ENCODE data around the gene ACOT9. TPM values are rescaled to one million over a fixed set of nuclear protein-coding genes. Genes with fewer than 3 reads are reported as not detected.

ACOT9 gene
- total RNA-seq, 1 experiment from 2014 or later = 72.3 TPM

DNA sequence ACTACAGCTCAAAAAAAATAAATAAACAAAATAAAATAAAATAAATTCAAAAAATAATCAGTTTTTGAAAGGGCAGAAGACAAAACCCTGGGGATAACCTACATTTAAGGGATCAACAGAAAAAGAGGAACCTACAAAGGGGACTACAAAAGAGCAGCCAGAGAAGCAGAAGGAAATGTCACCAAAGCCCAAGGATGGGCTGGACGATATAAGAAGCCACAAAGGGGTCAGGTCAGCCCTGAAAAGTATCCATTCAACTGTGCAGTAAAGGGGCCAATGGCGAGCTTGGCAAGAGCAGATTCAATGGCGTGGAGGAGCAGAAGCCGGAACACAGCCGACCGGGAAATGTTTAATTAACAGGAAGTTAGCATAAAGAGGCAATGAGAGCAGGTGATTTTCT is 16.9 kb downstream of the ACOT9 start:
- Histone ChIP-seq H2AK5ac (ENCODE audit: insufficient read length, low read length) (no peak overlapping the region), H3K56ac (ENCODE audit: insufficient read length, low read depth, low read length) (no peak overlapping the region), H3K14ac (ENCODE audit: insufficient read depth, low read length) (no peak overlapping the region), H3K9ac (ENCODE audit: extremely low read depth, insufficient read length, low read length) (no peak overlapping the region), H2BK5ac (ENCODE audit: insufficient read length, low read length) (no peak overlapping the region), H2AFZ (ENCODE audit: low read length) (no peak overlapping the region), H3K18ac (ENCODE audit: insufficient read length, low read depth, low read length) (no peak overlapping the region), H3K23ac (ENCODE audit: insufficient read length, low read depth, low read length) (no peak overlapping the region), H2BK15ac (ENCODE audit: low read depth, low read length) (no peak overlapping the region), H4K5ac (ENCODE audit: insufficient read length, low read depth, low read length) (no peak overlapping the region), H3K27me3 (ENCODE audit: insufficient read depth, low read length) (no peaks in the 10 kb centered on the region), H2BK120ac (ENCODE audit: low read depth, low read length, poor library complexity, severe bottlenecking) (no peak overlapping the region), H3K79me1 (ENCODE audit: insufficient read depth, low read depth, low read length, poor library complexity, severe bottlenecking) (no peaks in the 10 kb centered on the region), H2BK12ac (ENCODE audit: insufficient read length, low read depth, low read length) (no peak overlapping the region), H3K4me1 (ENCODE audit: insufficient read depth, low read length) (no peaks in the 10 kb centered on the region), H3T11ph (ENCODE audit: low read length) (no peak overlapping the region), H3K27ac (ENCODE audit: insufficient read length, low read depth, low read length) (no peak overlapping the region), H3K4me2 (ENCODE audit: insufficient read depth, insufficient read length, low read length) (no peak overlapping the region), H3K79me2 (ENCODE audit: insufficient read depth, low read length) (no peaks in the 10 kb centered on the region), H4K91ac (ENCODE audit: insufficient read length, low read depth, low read length) (no peak overlapping the region), H4K20me1 (ENCODE audit: control insufficient read depth, insufficient read depth, insufficient read length) (no peaks in the 10 kb centered on the region), H3K9me3 (ENCODE audit: control insufficient read depth, low read depth, low read length) (no peaks in the 10 kb centered on the region), H3K4ac (ENCODE audit: low read depth, low read length) (no peak overlapping the region), H4K8ac (replicated peaks; ENCODE audit: insufficient read length, low read depth, low read length) (no peak overlapping the region), H2BK20ac (ENCODE audit: low read depth, low read length, poor library complexity, severe bottlenecking) (no peak overlapping the region), H3K23me2 (ENCODE audit: insufficient read length, low read depth, low read length, poor library complexity, severe bottlenecking) (no peaks in the 10 kb centered on the region)
- H3K4me3 Mint-ChIP-seq = no peak overlapping the region
- H3K27ac Mint-ChIP-seq = no peak overlapping the region; a peak in 1 of 7 replicates
- no peaks in the 10 kb centered on the region for H3K9me3 Mint-ChIP-seq
- no peaks in the 10 kb centered on the region for H3K27me3 Mint-ChIP-seq (ENCODE audit: low read depth)
- peaks cover 5 to 64% (median 29%) of the 10 kb centered on the region in 3 experiments; a peak in 6 of 7 replicates for H3K36me3 Mint-ChIP-seq (ENCODE audit: insufficient read depth in 1 of 3, low read depth in 3 of 3)
- no peak for DNase-seq
- H3K4me1 Mint-ChIP-seq = no peaks in the 10 kb centered on the region
- no peak for TF ChIP-seq CTCF (conservative IDR thresholded peaks at IDR 0.05)
- no CpG with 5 or more reads among the region's 6 CpGs for WGBS (ENCODE audit: extremely low coverage, insufficient read length, low lambda C conversion rate)

Measured in H9 (cell line).